ENCODE data around the gene UNC5A.

Gene UNC5A

GRCh38 chr5:176829320-176829719, 19.0 kb downstream of the UNC5A start:
- TF ChIP-seq, protein P1, sequence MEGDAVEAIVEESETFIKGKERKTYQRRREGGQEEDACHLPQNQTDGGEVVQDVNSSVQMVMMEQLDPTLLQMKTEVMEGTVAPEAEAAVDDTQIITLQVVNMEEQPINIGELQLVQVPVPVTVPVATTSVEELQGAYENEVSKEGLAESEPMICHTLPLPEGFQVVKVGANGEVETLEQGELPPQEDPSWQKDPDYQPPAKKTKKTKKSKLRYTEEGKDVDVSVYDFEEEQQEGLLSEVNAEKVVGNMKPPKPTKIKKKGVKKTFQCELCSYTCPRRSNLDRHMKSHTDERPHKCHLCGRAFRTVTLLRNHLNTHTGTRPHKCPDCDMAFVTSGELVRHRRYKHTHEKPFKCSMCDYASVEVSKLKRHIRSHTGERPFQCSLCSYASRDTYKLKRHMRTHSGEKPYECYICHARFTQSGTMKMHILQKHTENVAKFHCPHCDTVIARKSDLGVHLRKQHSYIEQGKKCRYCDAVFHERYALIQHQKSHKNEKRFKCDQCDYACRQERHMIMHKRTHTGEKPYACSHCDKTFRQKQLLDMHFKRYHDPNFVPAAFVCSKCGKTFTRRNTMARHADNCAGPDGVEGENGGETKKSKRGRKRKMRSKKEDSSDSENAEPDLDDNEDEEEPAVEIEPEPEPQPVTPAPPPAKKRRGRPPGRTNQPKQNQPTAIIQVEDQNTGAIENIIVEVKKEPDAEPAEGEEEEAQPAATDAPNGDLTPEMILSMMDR (IDR thresholded peaks at IDR 0.05; ENCODE audit: borderline replicate concordance, extremely low read depth, low read length, poor library complexity, severe bottlenecking), result no peak
- TF ChIP-seq EZH2 (IDR thresholded peaks at IDR 0.05; ENCODE audit: borderline replicate concordance, low read depth, low read length, severe bottlenecking), result no peak
- Histone ChIP-seq H3K4me3 (ENCODE audit: low read depth in 1 of 2, low read length in 2 of 2) (no peak overlapping the region), H3K36me3 (ENCODE audit: insufficient read depth, low read length) (no peaks in the 10 kb centered on the region), H3K4me2 (ENCODE audit: insufficient read depth, low read length) (no peak overlapping the region), H4K20me1 (ENCODE audit: insufficient read depth, low read length) (0 out of 2 replicates have a peak, but pooled peaks cover 4% of the 10 kb centered on the region), H3K79me2 (ENCODE audit: insufficient read depth, low read length) (no peaks in the 10 kb centered on the region), H3K4me1 (ENCODE audit: insufficient read depth, low read length) (no peaks in the 10 kb centered on the region), H3K27ac (ENCODE audit: low read length) (no peak overlapping the region), H3K9me3 (ENCODE audit: insufficient read depth, low read length, severe bottlenecking) (no peaks in the 10 kb centered on the region), H3K27me3 (ENCODE audit: insufficient read depth, low read length, poor library complexity) (no peaks in the 10 kb centered on the region), H2AFZ (ENCODE audit: low read depth, low read length) (no peak overlapping the region), H3K9ac (ENCODE audit: low read depth, low read length) (no peak overlapping the region)
- no peak for ATAC-seq (ENCODE audit: insufficient read depth, low read depth)
- DNase-seq, result no peak

GRCh38 chr5:176830422-176830994, 20.1 kb downstream of the UNC5A start:
- ATAC-seq (ENCODE audit: insufficient read depth, low read depth) (no peak), DNase-seq (no peak)
- H3K27ac ChIP-seq (ENCODE audit: low read length), result no peak overlapping the region
- H3K36me3 ChIP-seq (ENCODE audit: insufficient read depth, low read length), result no peaks in the 10 kb centered on the region
- no peak overlapping the region for H2AFZ ChIP-seq (ENCODE audit: low read depth, low read length)
- H3K4me3 ChIP-seq (ENCODE audit: low read depth in 1 of 2, low read length in 2 of 2), result no peak overlapping the region
- no peaks in the 10 kb centered on the region for H3K27me3 ChIP-seq (ENCODE audit: insufficient read depth, low read length, poor library complexity)
- H3K4me2 ChIP-seq (ENCODE audit: insufficient read depth, low read length), result no peak overlapping the region
- H3K9me3 ChIP-seq (ENCODE audit: insufficient read depth, low read length, severe bottlenecking), result no peaks in the 10 kb centered on the region
- 0 out of 2 replicates have a peak, but pooled peaks cover 4% of the 10 kb centered on the region for H4K20me1 ChIP-seq (ENCODE audit: insufficient read depth, low read length)
- TF ChIP-seq EZH2 (IDR thresholded peaks at IDR 0.05; ENCODE audit: borderline replicate concordance, low read depth, low read length, severe bottlenecking), result no peak
- TF ChIP-seq, protein P1 (IDR thresholded peaks at IDR 0.05; ENCODE audit: borderline replicate concordance, extremely low read depth, low read length, poor library complexity, severe bottlenecking), result no peak
- H3K4me1 ChIP-seq (ENCODE audit: insufficient read depth, low read length), result no peaks in the 10 kb centered on the region
- no peak overlapping the region for H3K9ac ChIP-seq (ENCODE audit: low read depth, low read length)
- no peaks in the 10 kb centered on the region for H3K79me2 ChIP-seq (ENCODE audit: insufficient read depth, low read length)

GRCh38 chr5:176830995-176831423, 20.6 kb downstream of the UNC5A start:
- Histone ChIP-seq H3K4me1 (ENCODE audit: insufficient read depth, low read length) (no peaks in the 10 kb centered on the region), H3K4me3 (ENCODE audit: low read depth in 1 of 2, low read length in 2 of 2) (no peak overlapping the region), H3K27me3 (ENCODE audit: insufficient read depth, low read length, poor library complexity) (no peaks in the 10 kb centered on the region), H3K9me3 (ENCODE audit: insufficient read depth, low read length, severe bottlenecking) (no peaks in the 10 kb centered on the region), H3K36me3 (ENCODE audit: insufficient read depth, low read length) (no peaks in the 10 kb centered on the region), H2AFZ (ENCODE audit: low read depth, low read length) (no peak overlapping the region), H3K79me2 (ENCODE audit: insufficient read depth, low read length) (no peaks in the 10 kb centered on the region), H4K20me1 (ENCODE audit: insufficient read depth, low read length) (0 out of 2 replicates have a peak, but pooled peaks cover 4% of the 10 kb centered on the region), H3K4me2 (ENCODE audit: insufficient read depth, low read length) (no peak overlapping the region), H3K9ac (ENCODE audit: low read depth, low read length) (no peak overlapping the region), H3K27ac (ENCODE audit: low read length) (no peak overlapping the region)
- no peak for TF ChIP-seq EZH2 (IDR thresholded peaks at IDR 0.05; ENCODE audit: borderline replicate concordance, low read depth, low read length, severe bottlenecking)
- TF ChIP-seq, protein P1 (IDR thresholded peaks at IDR 0.05; ENCODE audit: borderline replicate concordance, extremely low read depth, low read length, poor library complexity, severe bottlenecking), result no peak
- ATAC-seq (ENCODE audit: insufficient read depth, low read depth), result no peak
- DNase-seq, result no peak
